Bone marrow (tissue), 2 donors: Measurements from ENCODE around the gene SPATA31D4.

Source experiments
- DNase-seq, 2 donors: peaks; one replicate each; lab custom pipeline; 2025; lab: John Stamatoyannopoulos, UW

SPATA31D4 gene

DNA sequence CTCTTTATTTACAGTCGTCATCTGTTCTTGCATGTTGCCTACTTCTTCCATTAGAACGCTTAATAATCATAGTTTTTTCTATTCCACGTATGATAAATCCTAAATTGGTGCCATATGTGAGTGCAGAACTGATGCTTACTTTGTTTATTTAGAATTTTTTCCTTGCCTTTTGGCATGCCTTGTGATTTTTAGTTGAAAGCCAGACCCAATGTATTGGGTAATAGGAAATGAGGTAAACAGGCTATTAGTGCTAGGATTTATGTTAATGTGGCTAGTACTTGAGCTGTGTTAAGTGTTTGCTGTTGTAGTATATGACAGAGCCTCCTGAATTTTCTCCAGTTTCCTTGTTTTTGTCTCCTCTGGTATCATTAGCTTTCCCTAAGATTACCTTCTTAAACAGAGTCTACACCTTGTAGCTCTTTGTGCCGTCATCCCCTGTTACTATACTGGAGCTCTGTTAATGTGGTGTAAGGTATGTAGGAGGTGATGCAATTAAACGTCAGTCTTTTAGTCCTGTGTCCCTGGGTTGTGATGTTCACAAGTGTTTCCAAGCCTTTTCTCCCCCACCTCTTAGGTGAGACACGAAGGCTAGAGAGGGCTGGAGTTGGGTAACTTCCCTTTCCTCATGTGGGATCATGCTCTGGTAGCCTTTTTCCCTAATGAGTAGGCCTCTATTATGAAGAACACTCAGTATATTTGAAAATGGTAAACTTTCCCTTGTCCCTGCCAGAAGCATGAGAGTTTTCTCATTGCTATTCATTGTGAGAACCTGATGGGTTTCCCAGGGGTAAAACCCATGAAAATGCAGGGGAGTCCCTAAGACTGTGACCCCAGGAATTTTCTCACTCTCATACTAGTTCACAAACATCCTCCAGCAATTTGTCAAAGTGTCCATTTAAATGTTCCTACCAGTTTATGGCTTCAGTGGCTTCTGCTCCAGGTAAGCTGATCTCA is 36.3 kb downstream of the SPATA31D4 start:
- no peak for DNase-seq

DNA sequence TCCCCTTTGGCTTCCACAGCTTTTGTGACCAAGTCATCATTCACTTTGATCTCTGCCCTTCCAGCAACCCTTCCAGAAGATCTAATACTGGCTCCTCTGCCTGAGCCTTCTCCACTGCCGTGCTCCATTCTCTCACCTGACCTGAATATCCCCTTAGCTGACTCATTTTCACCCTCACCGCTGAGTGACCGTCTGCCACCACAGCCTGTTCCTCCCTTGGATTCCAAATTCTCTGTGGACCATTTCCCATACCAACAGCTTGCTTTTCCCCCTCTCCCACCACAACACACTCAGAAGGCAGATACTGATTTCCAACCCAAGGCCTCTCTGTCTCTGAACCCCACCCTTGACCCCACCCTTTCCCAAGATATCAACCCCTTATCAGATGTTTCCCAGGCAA is 39.8 kb downstream of the SPATA31D4 start:
- no peak for DNase-seq

DNA sequence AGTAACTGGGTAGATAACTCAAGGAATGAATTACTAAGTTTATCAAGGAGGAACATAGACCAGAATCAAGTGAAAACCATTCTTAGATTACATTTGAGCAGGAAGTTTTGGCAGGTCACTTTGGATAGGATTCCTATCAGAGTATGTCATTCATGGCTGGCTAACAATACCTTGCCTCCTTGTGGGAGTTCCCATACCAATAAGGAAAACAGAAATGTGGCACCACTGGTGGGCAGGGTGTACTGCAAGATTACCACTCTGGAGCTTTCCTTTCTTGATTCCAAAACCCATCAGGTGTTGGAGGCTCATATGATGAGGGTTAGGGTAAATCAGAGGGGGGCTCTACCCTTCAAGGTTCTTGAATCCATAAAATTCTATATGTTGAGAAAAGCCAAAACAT is 41.7 kb downstream of the SPATA31D4 start:
- DNase-seq, result no peak

DNA sequence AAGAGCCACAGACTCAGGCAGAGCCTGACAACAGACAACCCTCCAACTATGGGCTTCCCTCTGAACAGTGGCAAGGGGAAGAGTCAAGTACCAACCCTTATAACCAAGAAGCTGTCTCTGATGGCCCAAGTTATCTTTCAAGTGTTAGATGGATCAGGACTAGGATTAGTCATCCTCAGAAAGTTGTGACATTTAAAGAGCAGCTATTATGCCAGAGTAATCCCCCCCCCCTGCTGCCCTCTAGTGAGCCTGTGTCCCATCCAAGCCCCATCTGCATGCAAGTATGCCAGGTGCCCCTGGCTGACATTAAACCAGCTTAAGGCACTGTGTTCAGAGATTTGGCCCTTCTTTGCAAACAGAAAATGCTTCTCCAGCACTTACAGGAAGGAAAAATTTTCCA is 43.5 kb downstream of the SPATA31D4 start:
- DNase-seq, result no peak

DNA sequence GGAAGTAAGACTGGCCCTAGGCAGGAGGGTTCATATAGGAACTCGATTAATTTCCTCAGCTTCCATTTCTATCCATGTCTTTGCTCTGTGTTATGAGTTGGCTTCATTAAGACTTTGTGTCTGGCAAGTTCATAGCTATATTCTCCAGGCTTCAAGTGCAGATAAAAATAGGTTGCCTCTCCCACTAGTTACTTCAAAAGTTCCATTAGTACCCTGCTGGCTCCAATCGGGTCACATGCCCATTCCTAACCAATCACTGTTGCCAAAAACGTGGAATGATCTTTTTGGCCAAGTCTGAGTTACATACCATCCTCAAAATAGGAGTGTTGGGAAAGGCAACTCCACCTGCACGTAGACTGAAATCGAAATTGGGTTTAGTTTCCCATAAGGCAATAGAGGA is 46.5 kb downstream of the SPATA31D4 start:
- no peak for DNase-seq

DNA sequence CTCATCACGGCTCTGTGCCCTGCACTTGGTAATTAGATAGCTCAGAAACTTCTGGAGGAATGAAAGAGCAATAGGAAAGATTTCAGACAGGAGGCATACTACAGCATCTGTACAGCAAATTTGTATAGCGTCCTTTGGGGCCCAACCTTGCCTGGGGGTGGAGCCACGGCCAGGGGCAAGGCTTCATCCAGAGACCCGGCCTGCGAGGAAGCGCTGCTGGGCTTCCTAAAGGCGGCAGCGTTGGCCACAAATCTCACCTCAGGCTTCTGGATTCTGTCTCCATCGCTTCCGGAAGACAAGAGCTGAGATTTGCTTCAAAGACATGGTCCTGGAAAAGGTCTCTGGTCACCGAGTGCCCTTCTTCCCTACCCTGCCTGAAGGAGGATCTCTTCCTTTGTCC is 48.1 kb downstream of the SPATA31D4 start:
- no peak for DNase-seq

DNA sequence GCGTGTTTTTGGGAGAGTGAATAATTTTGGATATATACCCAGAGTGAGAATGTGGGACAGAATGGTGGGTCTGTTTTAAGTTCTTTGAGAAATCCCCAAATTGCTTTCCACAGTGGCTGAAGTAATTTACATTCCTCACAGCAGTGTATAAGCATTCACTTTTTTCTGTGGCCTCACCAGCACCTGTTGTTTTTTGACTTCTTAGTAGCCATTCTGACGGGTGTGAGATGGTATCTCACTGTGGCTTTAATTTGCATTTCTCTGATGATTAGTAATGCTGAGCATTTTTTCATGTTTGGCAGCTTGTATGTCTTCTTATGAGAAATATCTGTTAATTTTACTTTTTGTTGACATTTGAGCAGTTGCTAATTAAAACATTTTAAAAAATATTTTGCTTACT is 51.0 kb downstream of the SPATA31D4 start:
- no peak for DNase-seq

DNA sequence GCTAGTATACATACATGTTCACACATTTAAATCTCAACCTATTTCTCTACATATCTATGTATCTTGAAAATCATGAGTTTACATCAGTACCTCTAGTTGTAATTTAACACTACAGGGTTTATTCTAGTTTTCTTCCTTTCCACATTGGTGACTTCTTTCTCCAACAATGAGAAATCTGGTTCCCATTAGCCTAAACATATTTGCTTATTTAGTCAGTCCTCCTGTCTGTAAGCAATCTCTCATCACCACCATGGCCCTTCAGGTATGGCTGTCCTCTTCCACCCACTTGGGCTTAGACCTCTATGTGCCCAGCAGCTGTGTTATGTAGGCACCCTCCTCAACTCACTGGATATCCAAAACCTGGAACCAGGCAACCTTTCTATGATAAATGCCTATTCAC is 52.3 kb downstream of the SPATA31D4 start:
- no peak for DNase-seq

DNA sequence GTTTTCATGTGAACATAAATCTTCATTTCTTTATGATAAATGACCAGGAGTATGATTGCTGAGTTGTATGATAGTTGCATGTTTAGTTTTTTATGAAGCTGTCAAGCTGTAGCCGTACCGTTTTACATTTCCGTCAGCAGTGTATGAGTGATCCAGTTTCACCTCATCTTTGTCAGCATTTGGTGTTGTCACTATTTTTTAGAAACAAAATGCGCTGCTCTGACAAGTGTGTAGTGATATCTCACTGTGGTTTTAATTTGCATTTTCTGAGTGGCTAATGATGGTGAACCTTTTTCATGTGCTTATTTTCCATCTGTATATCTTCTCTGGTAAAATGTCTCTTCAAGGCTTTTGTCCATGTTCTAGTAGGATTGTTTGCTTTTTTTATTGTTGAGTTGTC is 53.7 kb downstream of the SPATA31D4 start:
- DNase-seq, result no peak
